Epithelial cell of esophagus (primary cell): ENCODE data around the gene LCN15.
"Not testable (repeated sequence)": the region's sequence is repeated elsewhere in the genome, so short reads cannot be mapped to it uniquely, and the experiment has no call there.

Experiments
- DNase-seq: peaks from one replicate; pipeline ENCODE4 v3.0.0; 2010; ENCODE audit warnings: low read depth
- H3K4me3 ChIP-seq: 2 replicates; pipeline ENCODE4 v1.5.1; 2011; ENCODE audit warnings: mild to moderate bottlenecking, low read length, control low read depth
- CTCF ChIP-seq: IDR thresholded peaks from 2 replicates; pipeline ENCODE4 v1.5.1; 2011; ENCODE audit warnings: low read depth, mild to moderate bottlenecking, low read length, control low read depth, inconsistent platforms; ENCODE audit not compliant: insufficient read depth; ENCODE audit errors: missing control alignments

LCN15 gene

GRCh38 chr9:136761545-136761981, 2.8 kb downstream of the LCN15 start:
- no peak for TF ChIP-seq CTCF
- DNase-seq: no peak

GRCh38 chr9:136760834-136761544, 3.3 kb downstream of the LCN15 start:
- not testable (repeated sequence) for H3K4me3 ChIP-seq
- peak; percentile 65 for TF ChIP-seq CTCF

More at GRCh38 chr9:136761545-136761981, 2.8 kb downstream of the LCN15 start:
- H3K4me3 ChIP-seq: no peak overlapping the region

DNA sequence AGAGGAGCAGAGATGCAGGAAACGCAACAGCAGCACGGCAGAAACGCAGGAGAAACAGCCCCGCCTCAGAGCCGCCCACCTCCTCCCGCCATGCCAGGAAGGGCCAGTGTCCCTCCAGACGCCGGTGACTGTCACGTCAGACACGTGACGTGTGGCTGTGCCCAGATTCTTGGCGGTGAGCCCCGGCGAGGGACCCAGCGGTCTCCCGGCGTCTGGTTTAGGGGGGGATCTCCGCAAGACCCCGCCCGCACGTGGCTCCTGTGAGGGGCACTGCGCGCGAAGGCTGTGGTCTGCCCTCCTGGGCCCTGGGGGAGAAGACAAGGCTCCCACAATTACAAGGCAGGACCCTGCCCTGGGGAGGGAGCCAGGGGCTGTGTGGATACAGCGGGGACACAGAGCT, 3.9 kb downstream of the LCN15 start:
- no peak for TF ChIP-seq CTCF
- no peak overlapping the region for H3K4me3 ChIP-seq
- no peak for DNase-seq

More at GRCh38 chr9:136760834-136761544, 3.3 kb downstream of the LCN15 start:
- DNase-seq: peak; percentile 71

GRCh38 chr9:136759436-136760325, 4.6 kb downstream of the LCN15 start:
- no peak for DNase-seq
- H3K4me3 ChIP-seq: no peak overlapping the region
- no peak for TF ChIP-seq CTCF

GRCh38 chr9:136759001-136759400, 5.3 kb downstream of the LCN15 start:
- no peak for TF ChIP-seq CTCF
- DNase-seq: no peak
- no peak overlapping the region for H3K4me3 ChIP-seq

- no peak overlapping the region for H3K4me3 ChIP-seq
Measured at GRCh38 chr9:136757751-136758140, 6.6 kb downstream of the LCN15 start.

More at GRCh38 chr9:136757751-136758140, 6.6 kb downstream of the LCN15 start:
- no peak for TF ChIP-seq CTCF
- no peak for DNase-seq
